K562 (cell line): Measurements from ENCODE around the gene ZNF740. TPM values are rescaled to one million over a fixed set of nuclear protein-coding genes. Genes with fewer than 3 reads are reported as not detected.

ENCODE experiments used
- BRF1 ChIP-seq: IDR thresholded peaks from 3 replicates; pipeline ENCODE4 v1.6.1; 2011; ENCODE audit warnings: borderline replicate concordance, mild to moderate bottlenecking; ENCODE audit not compliant: insufficient read length; ENCODE audit errors: extremely low read depth
- ESRRA ChIP-seq: fragments of 450-650 bp; IDR thresholded peaks from 2 replicates; pipeline ENCODE4 v1.6.1; 2014; ENCODE audit warnings: low read depth, mild to moderate bottlenecking, moderate library complexity, borderline replicate concordance
- HES1 ChIP-seq: fragments of 450-650 bp; IDR thresholded peaks from 2 replicates; pipeline ENCODE4 v1.6.1; 2016; ENCODE audit warnings: low read depth, mild to moderate bottlenecking, moderate library complexity
- MAFG ChIP-seq: fragments of 450-650 bp; conservative IDR thresholded peaks from 2 replicates; pipeline ENCODE4 v1.6.1; 2016; ENCODE audit warnings: missing genetic modification characterization, missing compliant biosample characterization
- PHB ChIP-seq: fragments of 250-450 bp; sonication (Bioruptor Pico); IDR thresholded peaks from 2 replicates; pipeline ENCODE4 v1.5.0; 2021
- RBBP5 ChIP-seq: fragments of 200-600 bp; sonication (generic); IDR thresholded peaks from 2 replicates; pipeline ENCODE4 v1.6.1; 2012; ENCODE audit warnings: borderline replicate concordance, mild to moderate bottlenecking, low read length, control low read depth, inconsistent platforms; ENCODE audit not compliant: insufficient read depth, poor library complexity, severe bottlenecking
- SAP30 ChIP-seq: fragments of 200-600 bp; sonication (generic); IDR thresholded peaks from 2 replicates; pipeline ENCODE4 v1.6.1; 2012; ENCODE audit warnings: borderline replicate concordance, low read depth, mild to moderate bottlenecking, moderate library complexity, low read length, control low read depth, inconsistent platforms; ENCODE audit not compliant: insufficient read depth, poor library complexity, severe bottlenecking
- SMAD1 ChIP-seq: fragments of 150-350 bp; IDR thresholded peaks from 2 replicates; pipeline ENCODE4 v1.6.1; 2014; ENCODE audit warnings: low read length, low read depth; ENCODE audit not compliant: partially characterized antibody
- SPI1 ChIP-seq: IDR thresholded peaks from 2 replicates; pipeline ENCODE4 v1.6.1; 2011; ENCODE audit warnings: low read depth, low read length, control low read depth, borderline replicate concordance
- SRSF9 ChIP-seq: fragments of 200-400 bp; formaldehyde crosslinking; IDR thresholded peaks from 2 replicates; pipeline ENCODE4 v1.6.1; 2017; ENCODE audit warnings: low read depth, low read length, borderline replicate concordance
- ZNF121 ChIP-seq: sonication (generic); formaldehyde crosslinking; conservative IDR thresholded peaks from 2 replicates; pipeline ENCODE4 v1.8.0; 2022; ENCODE audit warnings: missing genetic modification reagents
- ZNF140 ChIP-seq: fragments of 250-450 bp; sonication (Bioruptor Pico); IDR thresholded peaks from 2 replicates; pipeline ENCODE4 v1.8.0; 2021; ENCODE audit warnings: moderate library complexity, mild to moderate bottlenecking, inconsistent platforms
- ZNF3 ChIP-seq: fragments of 250-450 bp; sonication (Bioruptor Pico); IDR thresholded peaks from 2 replicates; pipeline ENCODE4 v1.5.0; 2021; ENCODE audit warnings: mild to moderate bottlenecking, moderate library complexity
- ZNF57 ChIP-seq: fragments of 450-650 bp; formaldehyde crosslinking; IDR thresholded peaks from 2 replicates; pipeline ENCODE4 v1.4.0; 2020; ENCODE audit warnings: mild to moderate bottlenecking, moderate library complexity
- polyA plus RNA-seq, 8 experiments: library from polyadenylated mRNA; depleted of rRNA in 4 of 8; stranded (reverse) in 5 of 8; unstranded in 3 of 8; fragments of >200 nt; fragmentation: Nextera tagmentation in 2 of 8; fragmentation: Illumina TruSeq in 1 of 8; extraction: Ambion mirVana in 2 of 8; extraction: Trizol in 1 of 8; gene quantifications; 2 replicates each; pipeline versions ENCODE4 v1.2.1 to v1.2.3, GENCODE V29; 2011 to 2014; ENCODE audit warnings: inconsistent platforms in 1 of 8, missing spikeins in 1 of 8
- total RNA-seq, 7 experiments: library from RNA; depleted of rRNA in 6 of 7; stranded (reverse); fragments of >200 nt in 6 of 7; fragmentation: Illumina TruSeq in 2 of 7; extraction: Trizol in 2 of 7; gene quantifications; 2 replicates each; pipeline versions ENCODE4 v1.2.1 to v1.2.3, GENCODE V29; 2011 to 2021; ENCODE audit warnings: low replicate concordance in 1 of 7
- TF ChIP-seq, protein P1 (sequence below), 2 experiments: fragments of 450-650 bp; formaldehyde crosslinking in 1 of 2; IDR thresholded peaks; 2 replicates each; pipeline versions ENCODE4 v1.4.0 to v1.6.1; 2014 to 2020; ENCODE audit warnings: mild to moderate bottlenecking in 2 of 2, borderline replicate concordance in 1 of 2, low read depth in 1 of 2
- TF ChIP-seq, protein P2 (sequence below): sonication (generic); formaldehyde crosslinking; IDR thresholded peaks from 2 replicates; pipeline ENCODE4 v1.9.0; 2022; ENCODE audit warnings: mild to moderate bottlenecking, missing genetic modification reagents
- TF ChIP-seq, protein P3 (sequence below): sonication (generic); formaldehyde crosslinking; IDR thresholded peaks from 2 replicates; pipeline ENCODE4 v1.8.0; 2022; ENCODE audit warnings: missing genetic modification reagents, mild to moderate bottlenecking, moderate library complexity, borderline replicate concordance

Gene ZNF740
- total and polyA plus RNA-seq, 9 of the 15 experiments (the other 6 are each of a cell fraction or from before 2014, with no cell fraction given) = 0.57 to 46.4 (median 18.6) TPM

- TF ChIP-seq, protein P1, sequence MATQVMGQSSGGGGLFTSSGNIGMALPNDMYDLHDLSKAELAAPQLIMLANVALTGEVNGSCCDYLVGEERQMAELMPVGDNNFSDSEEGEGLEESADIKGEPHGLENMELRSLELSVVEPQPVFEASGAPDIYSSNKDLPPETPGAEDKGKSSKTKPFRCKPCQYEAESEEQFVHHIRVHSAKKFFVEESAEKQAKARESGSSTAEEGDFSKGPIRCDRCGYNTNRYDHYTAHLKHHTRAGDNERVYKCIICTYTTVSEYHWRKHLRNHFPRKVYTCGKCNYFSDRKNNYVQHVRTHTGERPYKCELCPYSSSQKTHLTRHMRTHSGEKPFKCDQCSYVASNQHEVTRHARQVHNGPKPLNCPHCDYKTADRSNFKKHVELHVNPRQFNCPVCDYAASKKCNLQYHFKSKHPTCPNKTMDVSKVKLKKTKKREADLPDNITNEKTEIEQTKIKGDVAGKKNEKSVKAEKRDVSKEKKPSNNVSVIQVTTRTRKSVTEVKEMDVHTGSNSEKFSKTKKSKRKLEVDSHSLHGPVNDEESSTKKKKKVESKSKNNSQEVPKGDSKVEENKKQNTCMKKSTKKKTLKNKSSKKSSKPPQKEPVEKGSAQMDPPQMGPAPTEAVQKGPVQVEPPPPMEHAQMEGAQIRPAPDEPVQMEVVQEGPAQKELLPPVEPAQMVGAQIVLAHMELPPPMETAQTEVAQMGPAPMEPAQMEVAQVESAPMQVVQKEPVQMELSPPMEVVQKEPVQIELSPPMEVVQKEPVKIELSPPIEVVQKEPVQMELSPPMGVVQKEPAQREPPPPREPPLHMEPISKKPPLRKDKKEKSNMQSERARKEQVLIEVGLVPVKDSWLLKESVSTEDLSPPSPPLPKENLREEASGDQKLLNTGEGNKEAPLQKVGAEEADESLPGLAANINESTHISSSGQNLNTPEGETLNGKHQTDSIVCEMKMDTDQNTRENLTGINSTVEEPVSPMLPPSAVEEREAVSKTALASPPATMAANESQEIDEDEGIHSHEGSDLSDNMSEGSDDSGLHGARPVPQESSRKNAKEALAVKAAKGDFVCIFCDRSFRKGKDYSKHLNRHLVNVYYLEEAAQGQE (IDR thresholded peaks at IDR 0.05; ENCODE audit: borderline replicate concordance) = no peak
- TF ChIP-seq, protein P1 (CRISPR knock-in tag; IDR thresholded peaks at IDR 0.05; ENCODE audit: low read depth) = no peak
- no peak for TF ChIP-seq ZNF140 (CRISPR knock-in tag)
- TF ChIP-seq RBBP5 = peak; percentile 58
- TF ChIP-seq, protein P2, sequence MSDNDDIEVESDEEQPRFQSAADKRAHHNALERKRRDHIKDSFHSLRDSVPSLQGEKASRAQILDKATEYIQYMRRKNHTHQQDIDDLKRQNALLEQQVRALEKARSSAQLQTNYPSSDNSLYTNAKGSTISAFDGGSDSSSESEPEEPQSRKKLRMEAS (CRISPR knock-in tag) = peak; percentile 59; the same call in 1 of the 2 replicates
- no peak for TF ChIP-seq HES1
- no peak for TF ChIP-seq BRF1
- no peak for TF ChIP-seq ESRRA
- no peak for TF ChIP-seq SPI1
- TF ChIP-seq PHB = 0 out of 2 replicates have a peak, but pooled peaks have one; percentile 26
- no peak for TF ChIP-seq MAFG (tag)
- peak; percentile 67 for TF ChIP-seq SAP30
- TF ChIP-seq ZNF121 (CRISPR knock-in tag) = no peak
- no peak for TF ChIP-seq SMAD1
- TF ChIP-seq ZNF3 (CRISPR knock-in tag) = no peak
- TF ChIP-seq ZNF57 = no peak
- TF ChIP-seq SRSF9 = no peak
- TF ChIP-seq, protein P3, sequence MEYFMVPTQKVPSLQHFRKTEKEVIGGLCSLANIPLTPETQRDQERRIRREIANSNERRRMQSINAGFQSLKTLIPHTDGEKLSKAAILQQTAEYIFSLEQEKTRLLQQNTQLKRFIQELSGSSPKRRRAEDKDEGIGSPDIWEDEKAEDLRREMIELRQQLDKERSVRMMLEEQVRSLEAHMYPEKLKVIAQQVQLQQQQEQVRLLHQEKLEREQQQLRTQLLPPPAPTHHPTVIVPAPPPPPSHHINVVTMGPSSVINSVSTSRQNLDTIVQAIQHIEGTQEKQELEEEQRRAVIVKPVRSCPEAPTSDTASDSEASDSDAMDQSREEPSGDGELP (CRISPR knock-in tag) = no peak
These were observed 39.6 kb downstream of the ZNF740 start (continued) for GRCh38 chr12:53219956-53220693.
